Hepatocyte (in vitro differentiated cells): ENCODE measurements around the gene F7.

Source experiments
- EZH2 ChIP-seq: fragments of 200-600 bp; sonication (generic); IDR thresholded peaks from 2 replicates; pipeline ENCODE4 v1.6.1; 2016; ENCODE audit warnings: antibody characterized with exemption, mild to moderate bottlenecking, borderline replicate concordance
- TF ChIP-seq, protein P1 (sequence below): fragments of 200-600 bp; sonication (generic); IDR thresholded peaks from 2 replicates; pipeline ENCODE4 v1.5.1; 2016; ENCODE audit warnings: antibody characterized with exemption, mild to moderate bottlenecking; ENCODE audit not compliant: poor library complexity

DNA sequence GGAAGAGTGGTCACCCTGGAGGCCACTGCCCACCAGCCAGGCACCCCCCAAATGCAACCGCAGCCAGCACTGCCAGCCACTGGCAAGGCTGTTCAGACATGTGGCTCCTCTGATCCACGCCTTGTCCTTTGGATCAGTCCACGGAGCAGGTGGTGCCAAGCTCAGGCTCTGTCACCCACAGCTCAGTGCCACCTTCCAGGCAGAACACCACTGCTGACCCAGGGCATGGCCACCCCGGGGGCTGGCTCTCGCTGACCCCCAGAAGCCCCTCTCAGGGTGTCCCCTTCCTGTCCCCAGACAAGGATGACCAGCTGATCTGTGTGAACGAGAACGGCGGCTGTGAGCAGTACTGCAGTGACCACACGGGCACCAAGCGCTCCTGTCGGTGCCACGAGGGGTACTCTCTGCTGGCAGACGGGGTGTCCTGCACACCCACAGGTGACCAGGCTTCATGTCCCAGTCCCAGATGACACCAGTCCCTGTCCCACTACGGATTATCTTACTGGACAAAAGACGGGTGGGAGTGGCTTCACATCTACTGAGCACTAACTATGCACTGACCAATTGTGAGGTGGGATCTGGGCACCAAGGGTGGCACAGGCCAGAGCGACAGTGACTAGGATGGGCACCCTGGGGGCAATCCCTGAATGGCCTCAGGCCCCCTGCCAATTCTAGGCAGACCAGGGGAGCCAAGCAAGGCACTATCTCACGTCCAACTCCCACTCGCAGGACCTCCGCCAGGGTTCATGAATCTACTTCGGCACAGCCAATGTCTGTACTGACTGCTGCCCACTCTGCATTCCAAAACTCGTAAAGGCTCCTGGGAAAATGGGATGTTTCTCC is 10.0 kb downstream of the F7 start:
- no peak for TF ChIP-seq EZH2
- TF ChIP-seq, protein P1, sequence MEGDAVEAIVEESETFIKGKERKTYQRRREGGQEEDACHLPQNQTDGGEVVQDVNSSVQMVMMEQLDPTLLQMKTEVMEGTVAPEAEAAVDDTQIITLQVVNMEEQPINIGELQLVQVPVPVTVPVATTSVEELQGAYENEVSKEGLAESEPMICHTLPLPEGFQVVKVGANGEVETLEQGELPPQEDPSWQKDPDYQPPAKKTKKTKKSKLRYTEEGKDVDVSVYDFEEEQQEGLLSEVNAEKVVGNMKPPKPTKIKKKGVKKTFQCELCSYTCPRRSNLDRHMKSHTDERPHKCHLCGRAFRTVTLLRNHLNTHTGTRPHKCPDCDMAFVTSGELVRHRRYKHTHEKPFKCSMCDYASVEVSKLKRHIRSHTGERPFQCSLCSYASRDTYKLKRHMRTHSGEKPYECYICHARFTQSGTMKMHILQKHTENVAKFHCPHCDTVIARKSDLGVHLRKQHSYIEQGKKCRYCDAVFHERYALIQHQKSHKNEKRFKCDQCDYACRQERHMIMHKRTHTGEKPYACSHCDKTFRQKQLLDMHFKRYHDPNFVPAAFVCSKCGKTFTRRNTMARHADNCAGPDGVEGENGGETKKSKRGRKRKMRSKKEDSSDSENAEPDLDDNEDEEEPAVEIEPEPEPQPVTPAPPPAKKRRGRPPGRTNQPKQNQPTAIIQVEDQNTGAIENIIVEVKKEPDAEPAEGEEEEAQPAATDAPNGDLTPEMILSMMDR = no peak
